Activated T-cell treated with anti-CD3 and anti-CD28 coated beads, Interleukin-2, amount 50 U/mL, for 4 hours (primary cell): ENCODE results near the gene SRI. TPM values are rescaled to one million over a fixed set of nuclear protein-coding genes. Genes with fewer than 3 reads are reported as not detected.

ENCODE experiments used
- ATAC-seq, 2 donors: fragments of 200-7000 bp; cut with Tn5 transposase; one replicate each; pipeline ENCODE4 v1.10.0; 2021
- DNase-seq: peaks from one replicate; pipeline ENCODE4 v3.0.0-alpha.2; 2020
- H3K27me3 Mint-ChIP-seq: one replicate; pipeline ENCODE4 v1.8.0; 2021; ENCODE audit warnings: low read depth, mixed read lengths
- H3K36me3 Mint-ChIP-seq: one replicate; pipeline ENCODE4 v1.8.0; 2022; ENCODE audit warnings: mixed read lengths; ENCODE audit not compliant: insufficient read depth
- H3K4me1 Mint-ChIP-seq: one replicate; pipeline ENCODE4 v1.8.0; 2021; ENCODE audit warnings: low read depth, mixed read lengths
- H3K4me3 Mint-ChIP-seq: one replicate; pipeline ENCODE4 v1.8.0; 2021; ENCODE audit warnings: mild to moderate bottlenecking, moderate library complexity, mixed read lengths
- H3K9me3 Mint-ChIP-seq: one replicate; pipeline ENCODE4 v1.8.0; 2021; ENCODE audit warnings: mixed read lengths
- total RNA-seq, 3 donors: library from RNA; stranded (reverse); gene quantifications; one replicate each; pipeline ENCODE4 v1.2.1, GENCODE V29; 2021

The SRI gene
- total RNA-seq, 3 donors from 2014 or later = 136 to 143 (median 140) TPM

- Mint-ChIP-seq H3K36me3 (no peaks in the 10 kb centered on the region), H3K9me3 (no peaks in the 10 kb centered on the region), H3K27me3 (peaks cover 4% of the 10 kb centered on the region), H3K4me3 (no peak overlapping the region), H3K4me1 (no peaks in the 10 kb centered on the region)
- ATAC-seq = no peak
- DNase-seq = no peak
These were observed 23.6 kb upstream of the SRI start for GRCh38 chr7:88243345-88243909.

- Mint-ChIP-seq H3K4me1 (peaks cover 1% of the 10 kb centered on the region), H3K36me3 (no peaks in the 10 kb centered on the region), H3K4me3 (no peak overlapping the region), H3K27me3 (peaks cover 5% of the 10 kb centered on the region), H3K9me3 (no peaks in the 10 kb centered on the region)
- no peak for DNase-seq
- ATAC-seq = no peak
These were observed 20.0 kb upstream of the SRI start for GRCh38 chr7:88239852-88240251.

- Mint-ChIP-seq H3K9me3 (peaks cover 2% of the 10 kb centered on the region), H3K27me3 (peaks cover 13% of the 10 kb centered on the region), H3K4me1 (peaks cover 1% of the 10 kb centered on the region), H3K36me3 (no peaks in the 10 kb centered on the region), H3K4me3 (no peak overlapping the region)
- no peak for DNase-seq
- no peak for ATAC-seq
These were observed 14.0 kb upstream of the SRI start for GRCh38 chr7:88233828-88234227.

DNA sequence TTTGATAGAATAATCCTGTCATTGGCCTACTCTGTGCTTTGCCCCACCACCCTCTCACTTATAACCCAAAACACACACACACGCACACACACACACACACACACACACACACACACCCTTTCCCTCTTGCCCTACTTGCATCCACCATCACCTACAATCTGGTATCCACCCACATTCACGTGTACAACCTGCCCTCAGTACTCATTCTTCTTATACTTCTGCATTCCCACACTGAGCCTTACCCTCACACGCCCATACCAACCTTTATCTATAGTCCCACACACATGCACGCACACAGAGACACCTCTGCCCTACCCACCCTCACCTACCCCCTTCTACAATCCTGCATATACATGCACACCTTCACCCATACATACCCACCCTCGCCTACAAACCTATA is 10.8 kb upstream of the SRI start:
- H3K27me3 Mint-ChIP-seq = peaks cover 20% of the 10 kb centered on the region
- H3K4me1 Mint-ChIP-seq = no peaks in the 10 kb centered on the region
- H3K4me3 Mint-ChIP-seq = no peak overlapping the region
- H3K36me3 Mint-ChIP-seq = no peaks in the 10 kb centered on the region
- DNase-seq (no peak), ATAC-seq (no peak)
- peaks cover 9% of the 10 kb centered on the region for H3K9me3 Mint-ChIP-seq

GRCh38 chr7:88229302-88229995 is 9.6 kb upstream of the SRI start:
- H3K4me3 Mint-ChIP-seq = no peak overlapping the region
- DNase-seq = no peak
- peaks cover 9% of the 10 kb centered on the region for H3K9me3 Mint-ChIP-seq
- H3K36me3 Mint-ChIP-seq = no peaks in the 10 kb centered on the region
- peaks cover 18% of the 10 kb centered on the region for H3K27me3 Mint-ChIP-seq
- H3K4me1 Mint-ChIP-seq = no peaks in the 10 kb centered on the region
- ATAC-seq = no peak

DNA sequence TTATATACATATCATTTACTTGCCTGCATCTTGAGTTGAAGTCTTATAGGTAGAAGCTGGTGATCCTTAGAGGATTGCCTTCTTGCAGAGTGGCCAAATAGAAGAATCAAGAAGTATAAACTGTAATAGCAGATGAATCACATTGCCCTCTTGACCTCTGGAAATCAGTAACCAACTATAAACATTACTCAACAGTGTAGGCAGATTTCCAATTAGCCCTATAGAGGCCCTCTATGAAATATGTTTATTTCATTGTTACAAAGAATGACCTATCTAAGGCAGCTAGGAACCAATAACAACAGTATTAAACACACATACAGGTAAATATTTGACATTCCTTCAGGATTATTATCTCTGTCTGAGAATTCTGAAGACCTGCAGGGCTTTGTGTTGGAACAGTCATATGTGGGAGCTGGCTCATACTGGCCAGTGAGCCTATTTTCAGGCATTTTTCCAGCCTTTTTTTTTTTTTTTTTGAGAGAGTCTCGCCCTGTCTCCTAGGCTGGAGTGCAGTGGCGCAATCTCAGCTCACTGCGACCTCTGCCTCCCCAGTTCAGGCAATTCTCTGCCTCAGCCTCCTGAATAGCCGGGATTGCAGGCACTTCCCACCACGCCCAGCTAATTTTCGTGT is 7.2 kb upstream of the SRI start:
- Mint-ChIP-seq H3K36me3 (no peaks in the 10 kb centered on the region), H3K27me3 (peaks cover 15% of the 10 kb centered on the region), H3K9me3 (peaks cover 9% of the 10 kb centered on the region), H3K4me3 (no peak overlapping the region), H3K4me1 (no peaks in the 10 kb centered on the region)
- ATAC-seq (no peak), DNase-seq (no peak)

DNA sequence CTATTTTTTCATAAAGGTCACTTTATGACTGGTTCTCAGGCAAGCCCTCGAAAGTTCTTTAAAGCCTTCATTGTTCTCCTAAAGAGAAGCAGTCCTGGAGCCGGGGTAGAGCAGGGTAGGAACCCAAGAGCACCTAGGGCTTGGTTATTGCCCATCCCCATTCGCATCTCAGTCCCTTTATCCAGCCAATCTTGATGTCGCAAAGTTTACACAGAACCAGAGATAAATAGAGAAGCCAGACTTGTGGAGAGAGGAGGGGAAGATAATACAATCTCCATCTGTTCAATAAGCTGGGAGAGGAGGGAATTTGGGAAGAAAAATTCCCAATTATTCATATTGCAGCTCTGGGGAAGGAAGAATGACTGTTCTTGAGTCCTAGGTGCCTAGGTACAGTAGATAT is 6.4 kb upstream of the SRI start:
- peaks cover 2% of the 10 kb centered on the region for H3K4me1 Mint-ChIP-seq
- H3K4me3 Mint-ChIP-seq = no peak overlapping the region
- ATAC-seq = no peak

GRCh38 chr7:88224601-88225275 is 4.9 kb upstream of the SRI start:
- DNase-seq = no peak
- Mint-ChIP-seq H3K4me3 (no peak overlapping the region), H3K4me1 (peaks cover 12% of the 10 kb centered on the region), H3K27me3 (peaks cover 15% of the 10 kb centered on the region), H3K36me3 (no peaks in the 10 kb centered on the region), H3K9me3 (peaks cover 9% of the 10 kb centered on the region)
- ATAC-seq = no peak

More for the DNA sequence above, 6.4 kb upstream of the SRI start:
- DNase-seq = no peak
- H3K36me3 Mint-ChIP-seq = no peaks in the 10 kb centered on the region
- peaks cover 15% of the 10 kb centered on the region for H3K27me3 Mint-ChIP-seq
- peaks cover 9% of the 10 kb centered on the region for H3K9me3 Mint-ChIP-seq

GRCh38 chr7:88223265-88223664 is 3.4 kb upstream of the SRI start:
- H3K9me3 Mint-ChIP-seq = peaks cover 1% of the 10 kb centered on the region

GRCh38 chr7:88218836-88219605 is 817 bp downstream of the SRI start:
- Mint-ChIP-seq H3K4me1 (peaks cover 34% of the 10 kb centered on the region), H3K9me3 (no peaks in the 10 kb centered on the region), H3K36me3 (peaks cover 7% of the 10 kb centered on the region), H3K27me3 (no peaks in the 10 kb centered on the region), H3K4me3 (peak overlapping the region; percentile 85)
- ATAC-seq (no peak), DNase-seq (peak; percentile 5)

More at GRCh38 chr7:88223265-88223664, 3.4 kb upstream of the SRI start:
- ATAC-seq = no peak
- no peak for DNase-seq
- Mint-ChIP-seq H3K36me3 (no peaks in the 10 kb centered on the region), H3K27me3 (peaks cover 4% of the 10 kb centered on the region), H3K4me3 (no peak overlapping the region), H3K4me1 (peaks cover 19% of the 10 kb centered on the region)

DNA sequence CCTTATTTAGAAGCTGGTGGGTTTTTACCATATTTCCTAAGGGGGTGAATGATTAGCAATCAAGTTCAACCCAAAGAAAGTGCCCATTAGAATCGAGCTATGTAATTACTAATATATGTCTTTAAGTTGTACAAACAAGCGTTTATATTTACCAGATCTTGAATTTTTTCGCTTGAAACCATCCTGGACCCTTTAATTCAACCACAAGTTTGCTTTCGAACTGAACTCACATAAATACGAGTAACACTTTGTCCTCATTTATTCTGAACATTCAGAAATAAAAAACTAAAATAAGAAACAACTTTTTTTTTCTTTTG is 1.5 kb downstream of the SRI start:
- Mint-ChIP-seq H3K27me3 (no peaks in the 10 kb centered on the region), H3K36me3 (peaks cover 11% of the 10 kb centered on the region), H3K4me1 (peaks cover 37% of the 10 kb centered on the region), H3K9me3 (no peaks in the 10 kb centered on the region), H3K4me3 (peak overlapping the region; percentile 85)
- no peak for ATAC-seq
- no peak for DNase-seq

GRCh38 chr7:88217675-88218428 is 2.0 kb downstream of the SRI start:
- peaks cover 15% of the 10 kb centered on the region for H3K36me3 Mint-ChIP-seq
- DNase-seq = no peak
- H3K9me3 Mint-ChIP-seq = no peaks in the 10 kb centered on the region
- peak overlapping the region; percentile 85 for H3K4me3 Mint-ChIP-seq
- H3K27me3 Mint-ChIP-seq = no peaks in the 10 kb centered on the region
- ATAC-seq = no peak
- peaks cover 42% of the 10 kb centered on the region for H3K4me1 Mint-ChIP-seq

- Mint-ChIP-seq H3K4me3 (no peak overlapping the region), H3K27me3 (no peaks in the 10 kb centered on the region), H3K9me3 (no peaks in the 10 kb centered on the region), H3K4me1 (peaks cover 41% of the 10 kb centered on the region), H3K36me3 (peaks cover 15% of the 10 kb centered on the region)
- DNase-seq = no peak
- ATAC-seq = no peak
These were observed 3.6 kb downstream of the SRI start for GRCh38 chr7:88216276-88216675.
